IPS DF 6.9 (cell line): ENCODE results near the gene SGO2.

Source experiments
- DNase-seq: peaks from one replicate; pipeline ENCODE4 v3.0.0-alpha.2; 2013; ENCODE audit warnings: low read depth, low spot score
- H3K27ac ChIP-seq: one replicate; pipeline ENCODE4 v1.5.1; 2013; ENCODE audit warnings: low read length, control low read depth
- H3K27me3 ChIP-seq: 2 replicates; pipeline ENCODE4 v1.6.1; 2013; ENCODE audit warnings: mild to moderate bottlenecking, low read length; ENCODE audit not compliant: control insufficient read depth, insufficient read depth
- H3K36me3 ChIP-seq: 2 replicates; pipeline ENCODE4 v1.6.1; 2013; ENCODE audit warnings: low read length; ENCODE audit not compliant: control insufficient read depth, insufficient read depth
- H3K4me1 ChIP-seq: 2 replicates; pipeline ENCODE4 v1.6.1; 2013; ENCODE audit warnings: low read length; ENCODE audit not compliant: control insufficient read depth, insufficient read depth
- H3K4me3 ChIP-seq: 2 replicates; pipeline ENCODE4 v1.5.1; 2013; ENCODE audit warnings: mild to moderate bottlenecking, low read length
- H3K9me3 ChIP-seq: 2 replicates; pipeline ENCODE4 v1.6.1; 2013; ENCODE audit warnings: low read length, inconsistent platforms; ENCODE audit not compliant: control insufficient read depth, insufficient read depth
- WGBS: extraction: QIAGEN DNeasy Blood & Tissue Kit; methylation state at CpG from one replicate; pipeline ENCODE4 v1.1.7; 2013; ENCODE audit warnings: mixed read lengths, missing lambda C conversion rate; ENCODE audit not compliant: insufficient read length, insufficient coverage; 5-methylcytosine and 5-hydroxymethylcytosine counted together

Gene SGO2

DNA sequence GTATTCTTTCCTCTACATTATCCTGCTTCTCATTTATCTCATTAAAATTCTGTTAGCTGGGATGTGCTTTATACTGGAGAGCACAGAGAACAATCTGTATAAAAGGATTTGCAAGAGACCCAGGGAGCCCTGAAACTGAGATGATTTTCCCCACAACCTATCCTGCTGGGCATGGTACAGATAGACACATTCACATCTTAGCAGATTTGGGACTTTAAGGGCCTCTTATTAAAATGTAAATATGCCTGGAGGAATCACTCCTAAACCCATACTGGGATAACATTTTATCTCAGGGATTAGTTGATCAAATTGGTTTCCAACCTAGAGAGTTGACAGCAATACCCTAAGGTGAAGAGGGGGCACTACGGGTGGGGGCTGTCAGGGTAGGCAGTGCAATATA is 105.3 kb downstream of the SGO2 start:
- H3K36me3 ChIP-seq: no peaks in the 10 kb centered on the region
- no peaks in the 10 kb centered on the region for H3K4me1 ChIP-seq
- DNase-seq: no peak
- no CpG with 5 or more reads among the region's 1 CpG for WGBS
- H3K27ac ChIP-seq: no peak overlapping the region
- H3K4me3 ChIP-seq: no peak overlapping the region
- no peaks in the 10 kb centered on the region for H3K27me3 ChIP-seq
- H3K9me3 ChIP-seq: no peaks in the 10 kb centered on the region
